ENCODE measurements around the gene FOXE3.

DNA sequence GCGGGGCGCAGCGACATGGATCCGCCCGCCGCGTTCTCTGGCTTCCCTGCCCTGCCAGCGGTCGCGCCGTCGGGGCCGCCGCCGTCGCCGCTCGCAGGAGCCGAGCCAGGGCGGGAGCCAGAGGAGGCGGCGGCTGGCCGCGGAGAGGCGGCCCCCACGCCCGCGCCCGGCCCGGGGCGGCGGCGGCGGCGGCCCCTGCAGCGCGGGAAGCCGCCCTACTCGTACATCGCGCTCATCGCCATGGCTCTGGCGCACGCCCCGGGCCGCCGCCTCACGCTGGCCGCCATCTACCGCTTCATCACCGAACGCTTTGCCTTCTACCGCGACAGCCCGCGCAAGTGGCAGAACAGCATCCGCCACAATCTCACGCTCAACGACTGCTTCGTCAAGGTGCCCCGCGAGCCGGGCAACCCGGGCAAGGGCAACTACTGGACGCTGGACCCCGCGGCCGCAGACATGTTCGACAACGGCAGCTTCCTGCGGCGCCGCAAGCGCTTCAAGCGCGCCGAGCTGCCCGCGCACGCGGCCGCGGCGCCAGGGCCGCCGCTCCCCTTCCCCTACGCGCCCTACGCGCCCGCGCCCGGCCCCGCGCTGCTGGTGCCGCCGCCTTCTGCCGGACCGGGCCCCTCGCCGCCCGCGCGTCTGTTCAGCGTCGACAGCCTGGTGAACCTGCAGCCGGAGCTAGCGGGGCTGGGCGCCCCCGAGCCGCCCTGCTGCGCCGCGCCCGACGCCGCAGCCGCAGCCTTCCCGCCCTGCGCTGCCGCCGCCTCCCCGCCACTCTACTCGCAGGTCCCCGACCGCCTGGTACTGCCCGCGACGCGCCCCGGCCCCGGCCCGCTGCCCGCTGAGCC, 459 bp downstream of the FOXE3 start:
- TF ChIP-seq EZH2 (IDR thresholded peaks at IDR 0.05; ENCODE audit: borderline replicate concordance, low read length) = peak; percentile 82
- TF ChIP-seq CTCF (conservative IDR thresholded peaks at IDR 0.05 in 1 of 2, IDR thresholded peaks at IDR 0.05 in 1 of 2; ENCODE audit: extremely low read depth in 1 of 2, insufficient read depth in 1 of 2, low read depth in 1 of 2, low read length in 2 of 2) = no peak

All from mammary epithelial cell (primary cell).